ENCODE measurements around the gene RPL13. TPM values are rescaled to one million over a fixed set of nuclear protein-coding genes. Genes with fewer than 3 reads are reported as not detected.

The RPL13 gene
- total RNA-seq, 4 donors from 2014 or later, result 3,143 to 7,972 (median 4,864) TPM

- no peak overlapping the region for H3K27ac ChIP-seq
- no peak overlapping the region for H3K4me3 ChIP-seq
- no peaks in the 10 kb centered on the region for H3K9me3 ChIP-seq
- no peaks in the 10 kb centered on the region for H3K27me3 ChIP-seq
- WGBS, 2 donors, result 91 to 94% methylated on average over 12 to 20 of the region's 22 CpGs
- no peak for TF ChIP-seq POLR2A (IDR thresholded peaks at IDR 0.05)
- TF ChIP-seq, protein P1, sequence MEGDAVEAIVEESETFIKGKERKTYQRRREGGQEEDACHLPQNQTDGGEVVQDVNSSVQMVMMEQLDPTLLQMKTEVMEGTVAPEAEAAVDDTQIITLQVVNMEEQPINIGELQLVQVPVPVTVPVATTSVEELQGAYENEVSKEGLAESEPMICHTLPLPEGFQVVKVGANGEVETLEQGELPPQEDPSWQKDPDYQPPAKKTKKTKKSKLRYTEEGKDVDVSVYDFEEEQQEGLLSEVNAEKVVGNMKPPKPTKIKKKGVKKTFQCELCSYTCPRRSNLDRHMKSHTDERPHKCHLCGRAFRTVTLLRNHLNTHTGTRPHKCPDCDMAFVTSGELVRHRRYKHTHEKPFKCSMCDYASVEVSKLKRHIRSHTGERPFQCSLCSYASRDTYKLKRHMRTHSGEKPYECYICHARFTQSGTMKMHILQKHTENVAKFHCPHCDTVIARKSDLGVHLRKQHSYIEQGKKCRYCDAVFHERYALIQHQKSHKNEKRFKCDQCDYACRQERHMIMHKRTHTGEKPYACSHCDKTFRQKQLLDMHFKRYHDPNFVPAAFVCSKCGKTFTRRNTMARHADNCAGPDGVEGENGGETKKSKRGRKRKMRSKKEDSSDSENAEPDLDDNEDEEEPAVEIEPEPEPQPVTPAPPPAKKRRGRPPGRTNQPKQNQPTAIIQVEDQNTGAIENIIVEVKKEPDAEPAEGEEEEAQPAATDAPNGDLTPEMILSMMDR (IDR thresholded peaks at IDR 0.05), result no peak
- H3K4me1 ChIP-seq, result peaks cover 0 to 2% (median 0%) of the 10 kb centered on the region in 3 donors
- intact Hi-C loops (cut with DNase I), result no loop called here
- H3K36me3 ChIP-seq, result peaks cover 31 to 100% (median 38%) of the 10 kb centered on the region in 3 donors
- DNase-seq, result no peak
These were observed 8.2 kb upstream of the RPL13 start for GRCh38 chr16:89552329-89552728.

- H3K27ac ChIP-seq, result no peak overlapping the region
- peaks cover 25 to 95% (median 33%) of the 10 kb centered on the region in 3 donors for H3K36me3 ChIP-seq
- WGBS, 2 donors, result 91 to 92% methylated on average over 6 to 9 of the region's 13 CpGs
- intact Hi-C loops (cut with DNase I), result no loop called here
- no peak overlapping the region for H3K4me3 ChIP-seq
- DNase-seq, result no peak
- no peaks in the 10 kb centered on the region for H3K27me3 ChIP-seq
- H3K4me1 ChIP-seq, result peaks cover 0 to 8% (median 0%) of the 10 kb centered on the region in 3 donors
- TF ChIP-seq, protein P1 (IDR thresholded peaks at IDR 0.05), result no peak
- TF ChIP-seq POLR2A (IDR thresholded peaks at IDR 0.05), result no peak
- no peaks in the 10 kb centered on the region for H3K9me3 ChIP-seq
These were observed 7.6 kb upstream of the RPL13 start for GRCh38 chr16:89552913-89553312.

DNA sequence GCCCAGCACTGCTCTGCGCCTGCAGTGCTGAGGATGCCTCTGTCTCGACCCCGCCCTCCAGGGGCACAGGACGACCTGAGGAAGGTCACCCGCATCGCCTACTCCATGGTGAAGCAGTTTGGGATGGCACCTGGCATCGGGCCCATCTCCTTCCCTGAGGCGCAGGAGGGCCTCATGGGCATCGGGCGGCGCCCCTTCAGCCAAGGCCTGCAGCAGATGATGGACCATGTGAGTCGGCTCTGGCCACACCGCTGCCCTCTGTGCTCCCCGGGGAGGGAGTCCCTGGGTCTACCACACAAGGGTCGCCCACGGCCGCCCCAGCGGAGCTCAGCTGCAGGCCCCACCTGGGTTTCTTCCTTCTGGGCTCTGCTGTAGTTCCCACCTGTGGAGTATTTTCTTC, 6.7 kb upstream of the RPL13 start:
- H3K36me3 ChIP-seq, result peaks cover 24 to 86% (median 25%) of the 10 kb centered on the region in 3 donors
- H3K4me3 ChIP-seq, result no peak overlapping the region
- intact Hi-C loops (cut with DNase I), result no loop called here
- no peak for DNase-seq
- WGBS, 2 donors, result 81 to 100% methylated on average over 6 to 7 of the region's 18 CpGs
- no peak overlapping the region for H3K27ac ChIP-seq
- peaks cover 0 to 14% (median 0%) of the 10 kb centered on the region in 3 donors for H3K4me1 ChIP-seq
- TF ChIP-seq, protein P1 (IDR thresholded peaks at IDR 0.05), result no peak
- no peak for TF ChIP-seq POLR2A (IDR thresholded peaks at IDR 0.05)
- H3K9me3 ChIP-seq, result no peaks in the 10 kb centered on the region
- no peaks in the 10 kb centered on the region for H3K27me3 ChIP-seq

GRCh38 chr16:89554343-89554742, 6.1 kb upstream of the RPL13 start:
- peaks cover 1 to 20% (median 4%) of the 10 kb centered on the region in 3 donors for H3K4me1 ChIP-seq
- no peak for TF ChIP-seq POLR2A (IDR thresholded peaks at IDR 0.05)
- TF ChIP-seq, protein P1 (IDR thresholded peaks at IDR 0.05), result no peak
- DNase-seq, result no peak
- H3K27me3 ChIP-seq, result no peaks in the 10 kb centered on the region
- H3K9me3 ChIP-seq, result no peaks in the 10 kb centered on the region
- H3K36me3 ChIP-seq, result peaks cover 22 to 80% (median 24%) of the 10 kb centered on the region in 3 donors
- intact Hi-C loops (cut with DNase I), result no loop called here
- no peak overlapping the region for H3K4me3 ChIP-seq
- no peak overlapping the region for H3K27ac ChIP-seq
- 95 to 98% methylated on average over 9 of the region's 12 CpGs for WGBS, 2 donors

GRCh38 chr16:89555265-89555664, 5.2 kb upstream of the RPL13 start:
- H3K36me3 ChIP-seq, result peaks cover 16 to 71% (median 20%) of the 10 kb centered on the region in 3 donors
- H3K4me3 ChIP-seq, result no peak overlapping the region
- WGBS, 2 donors, result 93 to 96% methylated on average over 11 to 13 of the region's 16 CpGs
- peaks cover 9 to 28% (median 9%) of the 10 kb centered on the region in 3 donors for H3K4me1 ChIP-seq
- TF ChIP-seq POLR2A (IDR thresholded peaks at IDR 0.05), result no peak
- TF ChIP-seq, protein P1 (IDR thresholded peaks at IDR 0.05), result no peak
- H3K27ac ChIP-seq, result no peak overlapping the region
- DNase-seq, result no peak
- H3K9me3 ChIP-seq, result no peaks in the 10 kb centered on the region
- no peaks in the 10 kb centered on the region for H3K27me3 ChIP-seq
- intact Hi-C loops (cut with DNase I), result no loop called here

Data from esophagus squamous epithelium (tissue), 5 donors.